ENCODE measurements around the gene ADCY5.

Gene ADCY5

DNA sequence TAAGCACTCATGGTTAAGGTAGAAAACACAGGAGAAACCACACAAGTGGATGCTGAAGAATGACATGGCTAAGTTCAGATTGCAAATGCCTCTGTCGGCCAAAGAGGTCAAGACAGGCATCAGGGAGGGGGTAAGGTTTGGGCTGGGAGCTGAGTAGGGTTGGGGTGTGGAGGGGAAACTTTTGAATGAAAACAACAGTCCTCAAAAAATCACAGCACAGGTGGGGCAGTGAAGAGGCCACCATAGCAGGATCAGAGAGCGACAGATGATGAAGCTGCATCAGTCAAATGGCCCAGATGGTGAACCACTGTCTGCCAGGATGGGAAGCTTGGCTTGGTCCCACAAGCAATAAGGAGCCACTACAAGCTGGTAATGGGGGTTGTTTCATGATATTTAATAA is 74.9 kb downstream of the ADCY5 start (continued):
- TF ChIP-seq, protein P1, sequence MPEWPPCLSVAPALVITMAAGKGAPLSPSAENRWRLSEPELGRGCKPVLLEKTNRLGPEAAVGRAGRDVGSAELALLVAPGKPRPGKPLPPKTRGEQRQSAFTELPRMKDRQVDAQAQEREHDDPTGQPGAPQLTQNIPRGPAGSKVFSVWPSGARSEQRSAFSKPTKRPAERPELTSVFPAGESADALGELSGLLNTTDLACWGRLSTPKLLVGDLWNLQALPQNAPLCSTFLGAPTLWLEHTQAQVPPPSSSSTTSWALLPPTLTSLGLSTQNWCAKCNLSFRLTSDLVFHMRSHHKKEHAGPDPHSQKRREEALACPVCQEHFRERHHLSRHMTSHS (tag by site-specific recombination; IDR thresholded peaks at IDR 0.05): no peak
- TF ChIP-seq, protein P2, sequence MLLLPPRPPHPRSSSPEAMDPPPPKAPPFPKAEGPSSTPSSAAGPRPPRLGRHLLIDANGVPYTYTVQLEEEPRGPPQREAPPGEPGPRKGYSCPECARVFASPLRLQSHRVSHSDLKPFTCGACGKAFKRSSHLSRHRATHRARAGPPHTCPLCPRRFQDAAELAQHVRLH (tag by site-specific recombination; IDR thresholded peaks at IDR 0.05): no peak

DNA sequence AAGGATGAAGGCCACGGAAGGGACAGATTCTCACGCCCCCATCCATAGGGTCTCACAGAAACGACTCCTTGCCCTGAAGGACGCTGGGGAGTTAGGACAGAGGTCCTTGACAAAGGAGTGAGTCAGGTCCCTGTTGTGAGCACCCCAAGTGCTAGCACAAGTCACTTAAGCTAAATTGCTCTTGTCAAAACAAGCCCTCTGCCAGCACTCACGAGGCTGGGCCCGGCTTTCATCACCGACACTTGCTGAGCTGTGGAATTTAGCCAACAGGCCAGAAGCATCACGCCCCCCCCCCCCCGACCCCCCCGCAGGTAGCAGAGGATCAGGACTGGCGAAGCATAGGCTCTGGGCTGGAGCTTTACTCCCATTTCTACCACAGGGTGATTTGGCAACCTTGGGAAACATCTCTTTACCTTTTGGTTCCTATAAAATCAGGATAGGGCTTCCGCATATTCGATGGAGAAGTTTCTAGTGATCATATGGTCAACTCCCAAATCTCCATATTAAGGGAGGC is 75.4 kb downstream of the ADCY5 start:
- Histone ChIP-seq H3K4me1 (ENCODE audit: control insufficient read depth, insufficient read depth, low read length) (no peaks in the 10 kb centered on the region), H3K36me3 (ENCODE audit: control insufficient read depth in 2 of 2, insufficient read depth in 1 of 2, low read length in 2 of 2) (no peaks in the 10 kb centered on the region), H3K9me3 (ENCODE audit: control insufficient read depth, insufficient read depth, low read depth, low read length) (no peaks in the 10 kb centered on the region), H3K4me3 (ENCODE audit: low read depth, low read length) (no peak overlapping the region), H3K27ac (ENCODE audit: extremely low read depth, low read depth, low read length) (no peak overlapping the region)
- ChIA-PET CTCF (interaction anchor here (0.7 to 2.9 kb wide), 2 partner anchors 8 to 47 kb away, joined by 4 to 9 read pairs; no protein-coding TSS in a partner anchor), POLR2A (no interaction called here)
- TF ChIP-seq ZNF174 (tag by site-specific recombination; IDR thresholded peaks at IDR 0.05) (no peak), ZIC2 (tag by site-specific recombination; IDR thresholded peaks at IDR 0.05) (peak; percentile 78)

DNA sequence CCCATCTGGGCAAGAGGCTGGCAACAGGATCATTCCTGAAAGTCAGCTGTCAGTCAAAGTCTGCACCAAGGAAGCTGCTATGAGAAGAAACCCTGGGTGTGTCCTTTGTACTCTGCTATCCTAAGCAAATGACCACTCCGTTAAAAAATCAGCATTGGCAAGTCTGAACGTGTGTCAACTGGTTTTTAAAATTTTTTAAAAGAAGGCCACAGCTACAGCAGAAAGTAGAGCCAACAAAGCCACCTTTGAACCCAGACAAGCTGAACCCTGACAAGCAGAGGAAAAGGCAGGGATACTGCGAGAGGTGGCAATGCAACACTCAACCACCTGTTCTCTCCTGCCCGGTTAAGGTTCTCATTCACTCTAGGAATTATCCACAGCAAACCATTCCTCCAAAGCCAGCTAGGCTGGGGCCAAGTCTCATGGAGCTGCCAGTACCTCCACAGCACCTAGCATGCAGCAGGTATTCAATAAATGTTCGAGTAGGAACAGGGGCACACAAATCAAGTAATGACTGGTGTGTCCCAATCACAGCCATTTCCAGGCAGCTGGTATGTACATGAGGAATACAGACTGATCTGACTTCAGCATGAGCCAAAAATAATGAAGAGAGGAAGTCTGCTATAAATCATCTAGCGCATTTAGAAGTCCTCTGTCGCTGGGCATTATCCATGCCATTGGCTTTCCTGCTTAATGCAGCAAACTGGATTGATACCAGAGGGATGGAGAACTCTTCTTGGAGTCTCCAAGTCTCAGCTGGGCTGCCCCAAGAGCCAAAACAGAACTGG is 76.0 kb downstream of the ADCY5 start:
- CTCF ChIA-PET: interaction anchor here (0.6 to 0.7 kb wide), 2 partner anchors 46 to 146 kb away, joined by 3 to 4 read pairs; no protein-coding TSS in a partner anchor
- H3K4me1 ChIP-seq (ENCODE audit: control insufficient read depth, insufficient read depth, low read length): no peaks in the 10 kb centered on the region
- TF ChIP-seq ZBTB1 (tag by site-specific recombination; IDR thresholded peaks at IDR 0.05) (no peak), SCRT2 (tag by site-specific recombination; IDR thresholded peaks at IDR 0.05) (peak; percentile 57; the same call in 1 of the 2 replicates)
- no peaks in the 10 kb centered on the region for H3K36me3 ChIP-seq (ENCODE audit: control insufficient read depth in 2 of 2, insufficient read depth in 1 of 2, low read length in 2 of 2)
- H3K4me3 ChIP-seq (ENCODE audit: low read depth, low read length): no peak overlapping the region
- POLR2A ChIA-PET: no interaction called here
- no peak overlapping the region for H3K27ac ChIP-seq (ENCODE audit: extremely low read depth, low read depth, low read length)
- H3K9me3 ChIP-seq (ENCODE audit: control insufficient read depth, insufficient read depth, low read depth, low read length): no peaks in the 10 kb centered on the region

DNA sequence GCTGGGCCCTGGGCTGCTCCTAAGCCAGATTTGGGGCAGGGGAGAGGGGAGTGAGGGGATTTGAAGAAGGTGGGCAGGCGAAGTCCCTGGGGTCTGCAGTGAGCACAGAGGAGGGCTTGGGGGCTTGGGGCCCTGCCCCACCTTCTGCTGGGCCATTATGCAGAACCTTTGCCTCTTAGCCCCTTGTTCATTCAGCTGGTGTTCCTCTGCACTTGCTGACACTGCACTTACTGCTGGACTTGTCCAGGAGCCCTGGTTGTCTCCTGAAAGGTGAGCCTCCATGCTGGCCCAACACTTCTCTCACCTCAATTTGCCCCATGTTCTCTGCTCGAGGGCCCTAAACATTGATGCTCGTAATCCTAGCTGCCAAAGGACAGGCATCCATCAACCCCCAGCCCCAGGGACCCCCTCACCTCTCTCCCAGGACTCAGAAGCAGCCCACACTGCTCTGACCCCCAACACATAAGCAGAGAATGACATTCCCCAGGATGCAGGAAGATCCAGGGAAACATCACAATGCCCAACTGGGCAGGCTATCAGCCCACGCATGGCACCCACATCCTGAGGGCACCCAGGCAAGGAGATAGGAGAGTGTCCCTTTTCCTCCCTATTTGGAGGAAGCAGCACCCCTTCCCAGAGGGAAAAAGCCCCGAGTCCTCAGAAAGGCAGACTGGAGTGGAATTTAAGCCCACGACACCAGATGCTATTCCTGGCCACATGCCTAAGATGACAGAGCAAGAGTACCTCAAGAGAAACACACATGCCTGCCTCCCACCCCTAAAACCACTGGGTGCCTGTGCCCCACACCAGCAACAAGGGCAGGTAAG is 76.8 kb downstream of the ADCY5 start:
- ChIA-PET POLR2A (no interaction called here), CTCF (interaction anchor here (0.6 to 0.8 kb wide), 2 partner anchors 75 to 147 kb away, joined by 3 read pairs; no protein-coding TSS in a partner anchor)
- TF ChIP-seq, protein P3, sequence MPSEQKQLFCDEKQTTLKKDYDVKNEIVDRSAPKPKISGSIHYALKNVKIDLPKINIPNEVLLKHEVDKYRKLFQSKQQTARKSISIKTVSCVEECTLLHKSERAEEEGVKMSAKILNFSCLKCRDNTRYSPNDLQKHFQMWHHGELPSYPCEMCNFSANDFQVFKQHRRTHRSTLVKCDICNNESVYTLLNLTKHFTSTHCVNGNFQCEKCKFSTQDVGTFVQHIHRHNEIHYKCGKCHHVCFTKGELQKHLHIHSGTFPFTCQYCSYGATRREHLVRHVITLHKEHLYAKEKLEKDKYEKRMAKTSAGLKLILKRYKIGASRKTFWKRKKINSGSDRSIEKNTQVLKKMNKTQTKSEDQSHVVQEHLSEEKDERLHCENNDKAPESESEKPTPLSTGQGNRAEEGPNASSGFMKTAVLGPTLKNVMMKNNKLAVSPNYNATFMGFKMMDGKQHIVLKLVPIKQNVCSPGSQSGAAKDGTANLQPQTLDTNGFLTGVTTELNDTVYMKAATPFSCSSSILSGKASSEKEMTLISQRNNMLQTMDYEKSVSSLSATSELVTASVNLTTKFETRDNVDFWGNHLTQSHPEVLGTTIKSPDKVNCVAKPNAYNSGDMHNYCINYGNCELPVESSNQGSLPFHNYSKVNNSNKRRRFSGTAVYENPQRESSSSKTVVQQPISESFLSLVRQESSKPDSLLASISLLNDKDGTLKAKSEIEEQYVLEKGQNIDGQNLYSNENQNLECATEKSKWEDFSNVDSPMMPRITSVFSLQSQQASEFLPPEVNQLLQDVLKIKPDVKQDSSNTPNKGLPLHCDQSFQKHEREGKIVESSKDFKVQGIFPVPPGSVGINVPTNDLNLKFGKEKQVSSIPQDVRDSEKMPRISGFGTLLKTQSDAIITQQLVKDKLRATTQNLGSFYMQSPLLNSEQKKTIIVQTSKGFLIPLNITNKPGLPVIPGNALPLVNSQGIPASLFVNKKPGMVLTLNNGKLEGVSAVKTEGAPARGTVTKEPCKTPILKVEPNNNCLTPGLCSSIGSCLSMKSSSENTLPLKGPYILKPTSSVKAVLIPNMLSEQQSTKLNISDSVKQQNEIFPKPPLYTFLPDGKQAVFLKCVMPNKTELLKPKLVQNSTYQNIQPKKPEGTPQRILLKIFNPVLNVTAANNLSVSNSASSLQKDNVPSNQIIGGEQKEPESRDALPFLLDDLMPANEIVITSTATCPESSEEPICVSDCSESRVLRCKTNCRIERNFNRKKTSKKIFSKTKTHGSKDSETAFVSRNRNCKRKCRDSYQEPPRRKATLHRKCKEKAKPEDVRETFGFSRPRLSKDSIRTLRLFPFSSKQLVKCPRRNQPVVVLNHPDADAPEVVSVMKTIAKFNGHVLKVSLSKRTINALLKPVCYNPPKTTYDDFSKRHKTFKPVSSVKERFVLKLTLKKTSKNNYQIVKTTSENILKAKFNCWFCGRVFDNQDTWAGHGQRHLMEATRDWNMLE (tag by site-specific recombination; conservative IDR thresholded peaks at IDR 0.05; ENCODE audit: low read depth): no peak
- TF ChIP-seq MEIS1 (CRISPR knock-in tag; IDR thresholded peaks at IDR 0.05; ENCODE audit: borderline replicate concordance) (no peak), KLF10 (tag by site-specific recombination; IDR thresholded peaks at IDR 0.05) (no peak), ZXDB (tag by site-specific recombination; IDR thresholded peaks at IDR 0.05) (no peak), BCL11B (tag by site-specific recombination; IDR thresholded peaks at IDR 0.05; ENCODE audit: low read depth) (no peak), FEZF1 (tag by site-specific recombination; IDR thresholded peaks at IDR 0.05) (no peak), ZNF274 (IDR thresholded peaks at IDR 0.05; ENCODE audit: low read length) (no peak), ZNF274 (tag by site-specific recombination; IDR thresholded peaks at IDR 0.05; ENCODE audit: borderline replicate concordance) (no peak), KLF16 (tag by site-specific recombination; IDR thresholded peaks at IDR 0.05) (no peak)
- TF ChIP-seq, protein P4, sequence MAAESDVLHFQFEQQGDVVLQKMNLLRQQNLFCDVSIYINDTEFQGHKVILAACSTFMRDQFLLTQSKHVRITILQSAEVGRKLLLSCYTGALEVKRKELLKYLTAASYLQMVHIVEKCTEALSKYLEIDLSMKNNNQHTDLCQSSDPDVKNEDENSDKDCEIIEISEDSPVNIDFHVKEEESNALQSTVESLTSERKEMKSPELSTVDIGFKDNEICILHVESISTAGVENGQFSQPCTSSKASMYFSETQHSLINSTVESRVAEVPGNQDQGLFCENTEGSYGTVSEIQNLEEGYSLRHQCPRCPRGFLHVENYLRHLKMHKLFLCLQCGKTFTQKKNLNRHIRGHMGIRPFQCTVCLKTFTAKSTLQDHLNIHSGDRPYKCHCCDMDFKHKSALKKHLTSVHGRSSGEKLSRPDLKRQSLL (tag by site-specific recombination; IDR thresholded peaks at IDR 0.05): no peak
- TF ChIP-seq, protein P5, sequence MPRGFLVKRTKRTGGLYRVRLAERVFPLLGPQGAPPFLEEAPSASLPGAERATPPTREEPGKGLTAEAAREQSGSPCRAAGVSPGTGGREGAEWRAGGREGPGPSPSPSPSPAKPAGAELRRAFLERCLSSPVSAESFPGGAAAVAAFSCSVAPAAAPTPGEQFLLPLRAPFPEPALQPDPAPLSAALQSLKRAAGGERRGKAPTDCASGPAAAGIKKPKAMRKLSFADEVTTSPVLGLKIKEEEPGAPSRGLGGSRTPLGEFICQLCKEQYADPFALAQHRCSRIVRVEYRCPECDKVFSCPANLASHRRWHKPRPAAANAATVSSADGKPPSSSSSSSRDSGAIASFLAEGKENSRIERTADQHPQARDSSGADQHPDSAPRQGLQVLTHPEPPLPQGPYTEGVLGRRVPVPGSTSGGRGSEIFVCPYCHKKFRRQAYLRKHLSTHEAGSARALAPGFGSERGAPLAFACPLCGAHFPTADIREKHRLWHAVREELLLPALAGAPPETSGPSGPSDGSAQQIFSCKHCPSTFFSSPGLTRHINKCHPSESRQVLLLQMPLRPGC (tag by site-specific recombination; IDR thresholded peaks at IDR 0.05): no peak

More for the DNA sequence above, 76.8 kb downstream of the ADCY5 start:
- H3K36me3 ChIP-seq (ENCODE audit: control insufficient read depth in 2 of 2, insufficient read depth in 1 of 2, low read length in 2 of 2): no peaks in the 10 kb centered on the region
- H3K9me3 ChIP-seq (ENCODE audit: control insufficient read depth, insufficient read depth, low read depth, low read length): no peaks in the 10 kb centered on the region
- H3K4me1 ChIP-seq (ENCODE audit: control insufficient read depth, insufficient read depth, low read length): no peaks in the 10 kb centered on the region
- no peak overlapping the region for H3K27ac ChIP-seq (ENCODE audit: extremely low read depth, low read depth, low read length)
- no peak overlapping the region for H3K4me3 ChIP-seq (ENCODE audit: low read depth, low read length)
